ENCODE results near the gene EDEM3.
"Not testable (repeated sequence)": the region's sequence is repeated elsewhere in the genome, so short reads cannot be mapped to it uniquely, and the experiment has no call there.

EDEM3 gene

GRCh38 chr1:184769241-184769640 lies 14.6 kb upstream of the EDEM3 start:
- DNase-seq: no peak

- DNase-seq: no peak
These were observed 13.8 kb upstream of the EDEM3 start for GRCh38 chr1:184768467-184768866.

- no peak for DNase-seq
These were observed 12.9 kb upstream of the EDEM3 start for GRCh38 chr1:184767591-184767990.

GRCh38 chr1:184764483-184764882 lies 9.8 kb upstream of the EDEM3 start:
- no peak for DNase-seq

GRCh38 chr1:184763520-184763919 lies 8.9 kb upstream of the EDEM3 start:
- not testable (repeated sequence) for DNase-seq

GRCh38 chr1:184761969-184762485 lies 7.4 kb upstream of the EDEM3 start:
- DNase-seq: no peak

GRCh38 chr1:184759651-184760050 lies 5.0 kb upstream of the EDEM3 start:
- DNase-seq: no peak

- DNase-seq: no peak
These were observed 4.5 kb upstream of the EDEM3 start for GRCh38 chr1:184759112-184759511.

- DNase-seq: no peak
These were observed 3.2 kb upstream of the EDEM3 start for GRCh38 chr1:184757891-184758290.

- no peak for DNase-seq
These were observed 2.7 kb upstream of the EDEM3 start for GRCh38 chr1:184757406-184757805.

GRCh38 chr1:184755226-184756065 lies 788 bp upstream of the EDEM3 start:
- DNase-seq: peak; percentile 66

- peak; percentile 83 for DNase-seq
These were observed 816 bp downstream of the EDEM3 start for GRCh38 chr1:184753608-184754475.

- DNase-seq: no peak
These were observed 1.5 kb downstream of the EDEM3 start for GRCh38 chr1:184753117-184753516.

- no peak for DNase-seq
These were observed 2.0 kb downstream of the EDEM3 start for GRCh38 chr1:184752656-184753055.

- no peak for DNase-seq
These were observed 5.9 kb downstream of the EDEM3 start for GRCh38 chr1:184748740-184749139.

- DNase-seq: no peak
These were observed 7.3 kb downstream of the EDEM3 start for GRCh38 chr1:184747089-184747955.

- no peak for DNase-seq
These were observed 8.6 kb downstream of the EDEM3 start for GRCh38 chr1:184745929-184746638.

GRCh38 chr1:184745110-184745509 lies 9.5 kb downstream of the EDEM3 start:
- DNase-seq: no peak

- DNase-seq: no peak
These were observed 11.4 kb downstream of the EDEM3 start for GRCh38 chr1:184743062-184743756.

GRCh38 chr1:184740344-184740743 lies 14.3 kb downstream of the EDEM3 start:
- DNase-seq: no peak

GRCh38 chr1:184739796-184740195 lies 14.9 kb downstream of the EDEM3 start:
- DNase-seq: no peak
